ENCODE results near the gene HMCES. TPM values are rescaled to one million over a fixed set of nuclear protein-coding genes. Genes with fewer than 3 reads are reported as not detected.
A peak's percentile ranks its signal among the peaks of the same experiment; 100 is the strongest.

Gene HMCES
- total RNA-seq, 1 experiment from 2014 or later = 59.9 TPM

GRCh38 chr3:129278966-129279906, 566 bp downstream of the HMCES start:
- peak; percentile 14 for DNase-seq
- H3K36me3 ChIP-seq = peaks cover 55% of the 10 kb centered on the region
- H3K27me3 ChIP-seq = no peaks in the 10 kb centered on the region
- H3K9me3 ChIP-seq = no peaks in the 10 kb centered on the region
- H3K4me3 ChIP-seq = peak overlapping the region; percentile 79

- H3K4me3 ChIP-seq = no peak overlapping the region; the same call in 1 of the 2 replicates
- no peaks in the 10 kb centered on the region for H3K9me3 ChIP-seq
- H3K27me3 ChIP-seq = no peaks in the 10 kb centered on the region
- peaks cover 46% of the 10 kb centered on the region for H3K36me3 ChIP-seq
- DNase-seq = no peak
These were observed 1.5 kb downstream of the HMCES start for GRCh38 chr3:129280183-129280582.

DNA sequence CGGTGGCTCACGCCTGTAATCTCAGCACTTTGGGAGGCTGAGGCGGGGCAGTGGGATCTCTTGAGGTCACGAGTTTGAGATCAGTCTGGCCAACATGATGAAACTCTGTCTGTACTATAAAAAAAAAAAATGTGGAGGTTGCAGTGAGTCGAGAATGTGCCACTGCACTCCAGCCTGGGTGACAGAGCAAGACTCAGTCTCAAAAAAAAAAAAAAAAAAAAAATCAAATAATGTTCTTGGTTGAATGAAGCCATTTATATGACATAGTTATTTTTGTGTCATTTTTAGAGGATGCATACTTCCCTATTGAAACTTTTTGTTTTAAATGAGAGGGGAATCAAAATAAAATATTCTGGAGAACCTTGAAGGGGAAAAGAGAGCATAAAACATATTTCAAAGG, 3.1 kb downstream of the HMCES start:
- peaks cover 32% of the 10 kb centered on the region for H3K36me3 ChIP-seq
- no peak for DNase-seq
- H3K27me3 ChIP-seq = no peaks in the 10 kb centered on the region
- H3K4me3 ChIP-seq = no peak overlapping the region
- H3K9me3 ChIP-seq = no peaks in the 10 kb centered on the region

DNA sequence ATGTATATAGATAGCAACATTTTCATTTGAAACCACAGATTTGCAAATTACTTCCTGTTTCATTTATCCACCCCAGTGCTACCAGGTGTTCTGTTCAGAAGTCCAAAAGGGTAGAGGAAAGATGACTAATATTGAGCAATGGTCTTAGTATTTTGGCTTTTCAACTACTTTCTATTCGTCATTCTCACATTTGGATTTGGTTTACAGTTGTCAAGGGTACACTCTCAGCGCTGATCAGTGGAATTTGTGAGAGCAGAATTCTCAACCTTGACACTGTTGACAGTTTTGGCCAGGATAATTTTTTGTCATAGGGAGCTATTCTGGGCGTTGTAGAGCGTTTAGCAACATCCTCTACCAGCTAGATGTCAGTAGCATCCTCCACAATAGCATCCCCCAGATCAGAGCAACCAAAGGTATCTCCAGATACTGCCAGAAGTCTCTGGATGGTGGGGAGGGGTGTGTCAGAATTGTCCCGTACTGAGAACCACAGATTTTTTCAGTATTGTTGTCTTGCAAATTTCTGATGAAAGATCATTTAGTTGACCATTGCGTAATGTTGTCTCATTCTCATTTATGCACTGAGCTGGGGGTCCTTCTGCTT, 4.2 kb downstream of the HMCES start:
- Histone ChIP-seq H3K27me3 (no peaks in the 10 kb centered on the region), H3K36me3 (peaks cover 24% of the 10 kb centered on the region), H3K4me3 (no peak overlapping the region), H3K9me3 (no peaks in the 10 kb centered on the region)
- peak; percentile 22 for DNase-seq

DNA sequence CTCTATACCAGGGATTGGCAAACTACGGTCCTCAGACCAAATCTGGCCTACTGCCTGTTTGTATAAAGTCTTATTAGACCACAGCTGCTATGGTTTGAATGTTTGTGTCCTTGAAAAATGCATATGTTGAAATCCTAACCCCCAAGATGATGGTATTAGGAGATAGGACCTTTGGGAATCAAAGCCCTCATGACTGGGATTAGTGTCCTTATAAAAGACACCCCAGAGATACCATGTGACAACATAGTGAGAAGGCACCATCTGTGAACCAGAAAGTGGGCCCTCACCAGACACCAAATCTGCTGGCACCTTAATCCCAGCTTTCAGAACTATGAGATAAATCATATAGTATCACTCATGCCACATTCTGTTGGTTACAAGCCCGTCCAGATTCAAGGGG, 7.4 kb downstream of the HMCES start:
- DNase-seq = no peak
- Histone ChIP-seq H3K36me3 (peaks cover 24% of the 10 kb centered on the region), H3K4me3 (no peak overlapping the region), H3K9me3 (no peaks in the 10 kb centered on the region), H3K27me3 (no peaks in the 10 kb centered on the region)

- H3K4me3 ChIP-seq = no peak overlapping the region
These were observed 9.8 kb downstream of the HMCES start for GRCh38 chr3:129288446-129288845.

GRCh38 chr3:129289201-129289921, 10.7 kb downstream of the HMCES start:
- H3K27me3 ChIP-seq = no peaks in the 10 kb centered on the region
- H3K4me3 ChIP-seq = no peak overlapping the region
- DNase-seq = peak; percentile 88
- H3K9me3 ChIP-seq = no peaks in the 10 kb centered on the region
- H3K36me3 ChIP-seq = peaks cover 33% of the 10 kb centered on the region

More at GRCh38 chr3:129288446-129288845, 9.8 kb downstream of the HMCES start:
- H3K27me3 ChIP-seq = no peaks in the 10 kb centered on the region
- no peaks in the 10 kb centered on the region for H3K9me3 ChIP-seq
- no peak for DNase-seq
- peaks cover 33% of the 10 kb centered on the region for H3K36me3 ChIP-seq

GRCh38 chr3:129291236-129291886, 12.7 kb downstream of the HMCES start:
- Histone ChIP-seq H3K27me3 (no peaks in the 10 kb centered on the region), H3K9me3 (no peaks in the 10 kb centered on the region), H3K4me3 (no peak overlapping the region), H3K36me3 (peaks cover 48% of the 10 kb centered on the region)
- peak; percentile 34 for DNase-seq

GRCh38 chr3:129295286-129295685, 16.6 kb downstream of the HMCES start:
- no peak for DNase-seq
- H3K36me3 ChIP-seq = peaks cover 56% of the 10 kb centered on the region
- H3K9me3 ChIP-seq = no peaks in the 10 kb centered on the region
- no peaks in the 10 kb centered on the region for H3K27me3 ChIP-seq
- H3K4me3 ChIP-seq = no peak overlapping the region

- peaks cover 38% of the 10 kb centered on the region for H3K36me3 ChIP-seq
- H3K4me3 ChIP-seq = no peak overlapping the region
- no peak for DNase-seq
These were observed 25.7 kb downstream of the HMCES start for GRCh38 chr3:129304146-129304961.

DNA sequence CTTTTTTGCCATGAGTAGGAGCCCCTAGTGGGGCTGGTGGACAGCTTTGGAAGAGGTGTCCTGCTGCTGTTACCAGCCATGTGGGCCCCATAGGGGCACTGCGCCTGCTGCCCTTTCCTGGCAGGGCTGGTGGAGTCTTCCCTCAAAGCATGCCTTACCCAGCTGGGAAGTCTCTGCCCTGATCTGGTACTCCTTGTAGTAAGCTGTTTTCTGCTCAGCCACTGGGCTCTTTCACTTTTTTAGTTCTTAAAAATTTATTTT, 26.2 kb downstream of the HMCES start:
- Histone ChIP-seq H3K27me3 (no peaks in the 10 kb centered on the region), H3K9me3 (no peaks in the 10 kb centered on the region), H3K4me3 (no peak overlapping the region), H3K36me3 (peaks cover 37% of the 10 kb centered on the region)
- DNase-seq = no peak

More at GRCh38 chr3:129304146-129304961, 25.7 kb downstream of the HMCES start:
- Histone ChIP-seq H3K27me3 (no peaks in the 10 kb centered on the region), H3K9me3 (no peaks in the 10 kb centered on the region)

- Histone ChIP-seq H3K36me3 (peaks cover 34% of the 10 kb centered on the region), H3K9me3 (no peaks in the 10 kb centered on the region), H3K4me3 (no peak overlapping the region), H3K27me3 (no peaks in the 10 kb centered on the region)
- no peak for DNase-seq
These were observed 27.0 kb downstream of the HMCES start for GRCh38 chr3:129305592-129306091.

GRCh38 chr3:129308636-129309035, 30.0 kb downstream of the HMCES start:
- Histone ChIP-seq H3K27me3 (no peaks in the 10 kb centered on the region), H3K9me3 (no peaks in the 10 kb centered on the region), H3K36me3 (peaks cover 22% of the 10 kb centered on the region), H3K4me3 (no peak overlapping the region)
- no peak for DNase-seq

DNA sequence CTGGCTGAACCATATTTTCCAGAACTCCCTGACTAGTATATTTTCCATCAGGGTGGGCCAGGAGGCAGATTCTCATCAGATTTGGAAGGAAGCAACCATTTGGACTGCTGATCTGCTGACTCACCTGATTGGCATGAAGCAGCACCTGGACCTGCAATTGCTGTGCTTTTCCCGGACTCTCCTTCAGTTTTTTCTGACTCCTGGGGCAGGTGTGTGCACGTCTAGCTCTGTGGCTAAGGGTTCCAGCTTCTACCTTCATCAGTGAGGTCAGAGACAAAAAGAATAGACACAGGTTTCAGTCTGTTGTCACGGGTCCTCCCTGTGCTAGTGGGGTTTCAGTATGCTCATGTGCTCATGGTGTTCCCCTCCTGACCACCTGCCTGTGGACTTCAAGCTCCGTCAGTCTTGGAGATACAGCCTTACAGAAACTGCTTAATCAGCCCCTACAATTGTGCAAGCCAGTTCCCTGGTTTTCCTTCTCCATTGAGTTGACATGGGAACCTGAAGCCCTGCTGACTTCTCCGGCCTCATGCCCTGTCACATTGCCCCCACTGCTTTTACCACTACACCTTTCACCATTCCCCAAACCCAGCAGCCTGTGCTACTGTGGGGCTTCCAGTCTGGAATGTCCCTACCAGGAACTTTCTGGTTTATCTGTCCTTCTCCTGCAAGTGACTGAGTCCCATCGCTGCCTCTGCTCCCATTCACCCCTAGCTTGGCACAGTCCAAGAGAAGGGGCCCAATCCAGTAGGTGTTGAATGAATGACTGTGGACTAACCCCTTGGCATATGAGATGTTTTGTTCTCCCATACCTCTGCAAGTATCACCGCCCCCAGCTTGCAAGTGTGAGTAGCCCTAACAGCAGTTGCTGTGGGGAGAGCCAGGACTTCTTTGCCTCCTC, 31.7 kb downstream of the HMCES start:
- peaks cover 7% of the 10 kb centered on the region for H3K36me3 ChIP-seq
- H3K9me3 ChIP-seq = no peaks in the 10 kb centered on the region
- H3K4me3 ChIP-seq = no peak overlapping the region
- DNase-seq = no peak
- H3K27me3 ChIP-seq = no peaks in the 10 kb centered on the region
